Parathyroid adenoma (tissue), 2 donors: ENCODE data around the gene GKN2.

Source experiments
- H2AFZ ChIP-seq: fragments of 300-600 bp; sonication (generic); one replicate; pipeline ENCODE4 v1.7.0; 2017; ENCODE audit warnings: antibody characterized with exemption, mild to moderate bottlenecking
- H3K27ac ChIP-seq: fragments of 300-600 bp; sonication (generic); one replicate; pipeline ENCODE4 v1.7.0; 2017
- H3K27me3 ChIP-seq: fragments of 300-600 bp; sonication (generic); one replicate; pipeline ENCODE4 v1.7.0; 2017; ENCODE audit warnings: low read length; ENCODE audit not compliant: control insufficient read depth, insufficient read depth
- H3K36me3 ChIP-seq: fragments of 300-600 bp; sonication (generic); one replicate; pipeline ENCODE4 v1.7.0; 2017; ENCODE audit warnings: low read length; ENCODE audit not compliant: control insufficient read depth, insufficient read depth
- H3K4me1 ChIP-seq: fragments of 300-600 bp; sonication (generic); one replicate; pipeline ENCODE4 v1.7.0; 2017; ENCODE audit warnings: control low read depth
- H3K4me2 ChIP-seq: fragments of 300-600 bp; sonication (generic); one replicate; pipeline ENCODE4 v1.7.0; 2017; ENCODE audit warnings: low read length
- H3K4me3 ChIP-seq: fragments of 300-600 bp; sonication (generic); one replicate; pipeline ENCODE4 v1.7.0; 2017; ENCODE audit warnings: low read depth, low read length
- H3K79me2 ChIP-seq: fragments of 300-600 bp; sonication (generic); one replicate; pipeline ENCODE4 v1.7.0; 2017; ENCODE audit warnings: control low read depth
- H3K9ac ChIP-seq: fragments of 300-600 bp; sonication (generic); one replicate; pipeline ENCODE4 v1.7.0; 2017; ENCODE audit warnings: mild to moderate bottlenecking
- H3K9me3 ChIP-seq: fragments of 300-600 bp; sonication (generic); one replicate; pipeline ENCODE4 v1.7.0; 2017; ENCODE audit warnings: low read length; ENCODE audit not compliant: control insufficient read depth
- TF ChIP-seq, protein P1 (sequence below): fragments of 300-600 bp; sonication (generic); IDR thresholded peaks from one replicate; pipeline ENCODE4 v1.7.0; 2017; ENCODE audit warnings: antibody characterized with exemption, mild to moderate bottlenecking
- donor health status: primary hyperparathyroidism.

Gene GKN2

DNA sequence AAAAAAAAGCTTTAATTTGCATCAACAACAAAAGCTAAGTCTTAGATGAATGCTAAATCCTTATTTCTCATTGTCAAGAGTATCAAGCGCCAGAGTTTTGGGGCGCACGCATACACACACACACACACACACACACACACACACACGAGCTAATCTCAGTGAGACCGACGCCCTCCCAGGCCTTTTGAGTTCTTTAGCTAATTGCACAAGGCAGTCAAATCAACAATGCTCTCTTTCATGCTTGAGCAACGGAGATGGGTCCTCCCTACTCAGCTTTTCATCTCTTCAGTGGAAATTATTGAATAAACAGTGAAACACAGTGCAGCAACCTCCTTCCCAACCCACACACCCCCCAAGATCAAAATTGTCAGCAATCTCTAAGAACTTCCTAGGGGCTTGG lies 41.0 kb upstream of the GKN2 start:
- Histone ChIP-seq H3K9me3 (no peaks in the 10 kb centered on the region), H3K27ac (no peak overlapping the region), H2AFZ (no peak overlapping the region), H3K36me3 (no peaks in the 10 kb centered on the region), H3K4me1 (no peaks in the 10 kb centered on the region), H3K4me2 (no peak overlapping the region), H3K79me2 (no peaks in the 10 kb centered on the region), H3K4me3 (no peak overlapping the region), H3K27me3 (no peaks in the 10 kb centered on the region), H3K9ac (no peak overlapping the region)
- TF ChIP-seq, protein P1, sequence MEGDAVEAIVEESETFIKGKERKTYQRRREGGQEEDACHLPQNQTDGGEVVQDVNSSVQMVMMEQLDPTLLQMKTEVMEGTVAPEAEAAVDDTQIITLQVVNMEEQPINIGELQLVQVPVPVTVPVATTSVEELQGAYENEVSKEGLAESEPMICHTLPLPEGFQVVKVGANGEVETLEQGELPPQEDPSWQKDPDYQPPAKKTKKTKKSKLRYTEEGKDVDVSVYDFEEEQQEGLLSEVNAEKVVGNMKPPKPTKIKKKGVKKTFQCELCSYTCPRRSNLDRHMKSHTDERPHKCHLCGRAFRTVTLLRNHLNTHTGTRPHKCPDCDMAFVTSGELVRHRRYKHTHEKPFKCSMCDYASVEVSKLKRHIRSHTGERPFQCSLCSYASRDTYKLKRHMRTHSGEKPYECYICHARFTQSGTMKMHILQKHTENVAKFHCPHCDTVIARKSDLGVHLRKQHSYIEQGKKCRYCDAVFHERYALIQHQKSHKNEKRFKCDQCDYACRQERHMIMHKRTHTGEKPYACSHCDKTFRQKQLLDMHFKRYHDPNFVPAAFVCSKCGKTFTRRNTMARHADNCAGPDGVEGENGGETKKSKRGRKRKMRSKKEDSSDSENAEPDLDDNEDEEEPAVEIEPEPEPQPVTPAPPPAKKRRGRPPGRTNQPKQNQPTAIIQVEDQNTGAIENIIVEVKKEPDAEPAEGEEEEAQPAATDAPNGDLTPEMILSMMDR, result no peak

DNA sequence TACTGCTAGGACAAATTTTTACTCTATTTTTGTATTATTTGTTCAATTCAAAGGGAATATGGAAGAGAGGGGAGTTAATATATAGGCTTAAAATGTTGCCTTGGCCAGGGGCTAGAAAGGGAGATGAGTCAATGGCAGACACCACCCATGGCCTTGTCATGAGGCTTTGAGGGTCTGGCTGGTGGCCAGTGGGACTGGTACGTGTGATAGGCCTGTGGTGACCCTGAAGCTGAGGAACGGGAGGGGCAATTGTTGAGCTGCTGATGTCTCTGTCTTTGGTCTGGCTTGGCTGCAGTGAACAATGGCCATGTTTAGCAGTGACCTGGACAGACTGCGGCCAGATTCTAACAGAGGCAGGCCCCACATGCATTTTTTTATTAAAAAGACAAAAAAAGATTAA lies 40.2 kb upstream of the GKN2 start:
- Histone ChIP-seq H3K4me3 (no peak overlapping the region), H3K27ac (no peak overlapping the region), H3K9me3 (no peaks in the 10 kb centered on the region), H3K4me1 (no peaks in the 10 kb centered on the region), H3K36me3 (no peaks in the 10 kb centered on the region), H3K27me3 (no peaks in the 10 kb centered on the region), H2AFZ (no peak overlapping the region), H3K79me2 (no peaks in the 10 kb centered on the region), H3K4me2 (no peak overlapping the region), H3K9ac (no peak overlapping the region)
- TF ChIP-seq, protein P1, result no peak

DNA sequence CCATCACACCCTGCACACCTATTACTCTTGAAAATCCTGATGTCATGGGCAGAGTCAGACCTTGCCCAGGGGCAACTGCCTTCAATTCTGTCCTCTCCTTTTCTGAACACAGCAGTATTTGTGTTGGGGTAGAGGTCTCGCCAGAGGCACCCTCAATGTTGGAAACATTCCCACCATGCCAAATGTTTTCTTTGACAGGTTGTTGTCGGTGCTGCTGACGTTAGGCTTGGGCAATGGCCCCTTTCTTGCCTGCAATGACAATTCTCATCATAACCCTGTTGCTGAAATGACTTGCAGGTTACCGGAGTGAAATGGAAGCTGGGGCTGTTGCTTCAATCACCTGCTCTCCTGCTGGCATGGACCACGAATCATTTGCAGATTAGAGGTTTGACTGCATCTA lies 39.6 kb upstream of the GKN2 start:
- no peaks in the 10 kb centered on the region for H3K27me3 ChIP-seq
- H3K79me2 ChIP-seq, result no peaks in the 10 kb centered on the region
- H3K36me3 ChIP-seq, result no peaks in the 10 kb centered on the region
- no peak overlapping the region for H3K9ac ChIP-seq
- no peak overlapping the region for H2AFZ ChIP-seq
- H3K4me3 ChIP-seq, result no peak overlapping the region
- H3K4me2 ChIP-seq, result no peak overlapping the region
- TF ChIP-seq, protein P1, result no peak
- no peak overlapping the region for H3K27ac ChIP-seq
- no peaks in the 10 kb centered on the region for H3K9me3 ChIP-seq
- no peaks in the 10 kb centered on the region for H3K4me1 ChIP-seq

DNA sequence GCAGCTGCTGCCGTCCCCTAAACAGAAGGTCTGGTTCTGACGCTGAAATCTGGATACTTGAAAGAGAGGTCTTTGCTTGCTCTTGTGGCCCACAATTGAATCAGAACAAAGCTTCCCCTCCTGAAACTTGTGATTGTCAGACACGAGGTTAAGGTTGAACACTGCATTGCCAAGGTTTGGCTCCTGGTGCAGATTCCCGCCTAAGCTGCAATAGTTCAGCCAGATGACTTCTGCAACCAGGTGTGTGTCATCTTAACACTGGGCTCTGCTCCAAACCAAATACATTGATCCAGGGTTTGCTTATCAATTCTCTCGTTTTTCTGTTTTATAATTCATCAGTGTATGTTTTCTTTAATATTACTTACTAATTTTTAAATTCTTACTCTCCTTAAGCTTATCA lies 36.3 kb upstream of the GKN2 start:
- no peak overlapping the region for H3K4me3 ChIP-seq
- H3K9ac ChIP-seq, result no peak overlapping the region
- no peaks in the 10 kb centered on the region for H3K4me1 ChIP-seq
- H3K9me3 ChIP-seq, result no peaks in the 10 kb centered on the region
- TF ChIP-seq, protein P1, result no peak
- H3K27me3 ChIP-seq, result no peaks in the 10 kb centered on the region
- no peak overlapping the region for H3K27ac ChIP-seq
- H2AFZ ChIP-seq, result no peak overlapping the region
- H3K4me2 ChIP-seq, result no peak overlapping the region
- no peaks in the 10 kb centered on the region for H3K79me2 ChIP-seq
- H3K36me3 ChIP-seq, result no peaks in the 10 kb centered on the region

DNA sequence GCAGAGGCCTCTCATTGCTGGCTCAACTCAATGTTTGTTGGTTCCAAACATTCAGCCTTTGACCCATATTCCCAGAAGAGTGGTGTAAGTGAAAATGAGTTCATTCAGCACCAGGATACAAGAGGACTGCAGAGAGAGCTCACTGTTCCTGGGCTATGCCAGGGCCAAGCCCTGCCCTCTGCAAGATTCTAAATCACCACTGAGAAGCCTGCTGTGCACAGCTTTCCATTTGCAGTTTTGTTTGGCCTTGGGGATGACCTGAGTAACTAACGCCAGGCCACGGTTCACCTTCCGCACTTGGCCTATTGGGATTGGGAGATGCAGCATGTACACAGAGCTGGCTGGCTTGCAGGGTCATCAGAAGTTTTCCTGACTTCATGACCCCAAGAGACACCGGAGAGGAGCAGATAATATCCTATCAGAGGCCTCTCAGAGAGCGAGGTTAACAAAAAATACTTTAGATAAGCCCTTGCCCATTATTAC lies 34.4 kb upstream of the GKN2 start:
- no peak overlapping the region for H3K27ac ChIP-seq
- H3K9ac ChIP-seq, result no peak overlapping the region
- no peaks in the 10 kb centered on the region for H3K27me3 ChIP-seq
- H3K4me1 ChIP-seq, result no peaks in the 10 kb centered on the region
- TF ChIP-seq, protein P1, result no peak
- H3K9me3 ChIP-seq, result no peaks in the 10 kb centered on the region
- H3K4me2 ChIP-seq, result no peak overlapping the region
- H2AFZ ChIP-seq, result no peak overlapping the region
- no peaks in the 10 kb centered on the region for H3K36me3 ChIP-seq
- no peak overlapping the region for H3K4me3 ChIP-seq
- no peaks in the 10 kb centered on the region for H3K79me2 ChIP-seq
